NCI-H1105 (cell line): ENCODE results near the gene MSLN.
"Not testable (repeated sequence)": the region's sequence is repeated elsewhere in the genome, so short reads cannot be mapped to it uniquely, and the experiment has no call there.

ENCODE experiments used
- DNase-seq: peaks from one replicate; lab custom pipeline; 2025; lab: John Stamatoyannopoulos, UW

Gene MSLN

DNA sequence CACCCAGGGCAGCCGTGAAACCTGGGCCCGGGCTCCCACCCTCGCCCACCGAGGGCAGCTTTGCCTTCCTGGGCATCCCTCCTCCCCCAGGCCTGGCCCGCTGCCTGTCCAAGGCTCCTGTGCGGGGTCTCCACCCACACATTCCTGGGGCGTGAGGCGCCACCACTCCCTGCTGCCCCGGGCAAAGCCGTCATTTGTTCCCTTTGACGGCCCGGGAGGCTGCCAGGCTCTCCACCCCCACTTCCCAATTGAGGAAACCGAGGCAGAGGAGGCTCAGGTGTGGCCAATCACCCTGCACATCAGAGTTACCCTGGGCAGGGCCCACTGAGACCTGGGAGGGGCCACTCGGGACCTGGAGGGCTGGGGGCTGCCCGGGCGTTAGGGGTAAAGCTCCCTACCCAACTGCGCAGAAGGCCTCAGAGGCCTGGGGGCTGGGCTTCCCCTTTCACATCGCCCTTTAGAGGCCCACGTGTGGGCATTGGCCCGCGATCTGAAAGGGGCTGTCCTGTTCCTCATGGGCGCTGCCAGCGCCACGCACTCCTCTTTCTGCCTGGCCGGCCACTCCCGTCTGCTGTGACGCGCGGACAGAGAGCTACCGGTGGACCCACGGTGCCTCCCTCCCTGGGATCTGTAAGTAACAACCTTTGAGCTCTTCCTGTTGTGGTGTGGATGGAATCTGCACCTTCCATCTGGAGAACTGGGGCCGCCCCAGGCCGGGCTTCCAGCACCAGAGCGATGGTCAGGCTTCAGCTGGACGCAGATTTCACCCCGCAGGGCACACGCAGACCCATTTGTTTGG lies at the start of gene MSLN:
Gene MSLN, plus strand, starts transcription at position 190 of the 799 bp plus-strand sequence. CDS start 1,947 bp downstream, outside the sequence.
- no peak for DNase-seq

DNA sequence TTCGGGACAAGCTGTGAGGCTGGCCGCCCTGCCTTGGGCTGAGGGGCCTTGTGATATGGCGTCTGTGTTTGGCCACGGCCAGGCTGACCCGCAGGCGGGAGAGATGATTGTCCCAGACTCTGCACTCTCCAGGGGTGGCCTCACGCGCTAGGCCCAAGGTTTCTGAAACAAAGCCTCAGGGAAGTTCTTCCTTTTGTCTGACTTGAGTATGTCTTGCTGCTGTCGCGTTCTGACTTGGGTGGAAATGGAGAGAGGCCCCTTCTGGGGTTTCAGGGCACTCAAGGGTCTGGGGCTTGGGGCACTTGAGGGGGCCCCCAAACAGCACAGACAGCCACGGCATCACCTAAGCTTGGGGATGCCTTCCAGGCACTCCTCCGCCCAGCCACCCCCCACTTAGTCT lies 49.5 kb upstream of the MSLN start:
- no peak for DNase-seq

DNA sequence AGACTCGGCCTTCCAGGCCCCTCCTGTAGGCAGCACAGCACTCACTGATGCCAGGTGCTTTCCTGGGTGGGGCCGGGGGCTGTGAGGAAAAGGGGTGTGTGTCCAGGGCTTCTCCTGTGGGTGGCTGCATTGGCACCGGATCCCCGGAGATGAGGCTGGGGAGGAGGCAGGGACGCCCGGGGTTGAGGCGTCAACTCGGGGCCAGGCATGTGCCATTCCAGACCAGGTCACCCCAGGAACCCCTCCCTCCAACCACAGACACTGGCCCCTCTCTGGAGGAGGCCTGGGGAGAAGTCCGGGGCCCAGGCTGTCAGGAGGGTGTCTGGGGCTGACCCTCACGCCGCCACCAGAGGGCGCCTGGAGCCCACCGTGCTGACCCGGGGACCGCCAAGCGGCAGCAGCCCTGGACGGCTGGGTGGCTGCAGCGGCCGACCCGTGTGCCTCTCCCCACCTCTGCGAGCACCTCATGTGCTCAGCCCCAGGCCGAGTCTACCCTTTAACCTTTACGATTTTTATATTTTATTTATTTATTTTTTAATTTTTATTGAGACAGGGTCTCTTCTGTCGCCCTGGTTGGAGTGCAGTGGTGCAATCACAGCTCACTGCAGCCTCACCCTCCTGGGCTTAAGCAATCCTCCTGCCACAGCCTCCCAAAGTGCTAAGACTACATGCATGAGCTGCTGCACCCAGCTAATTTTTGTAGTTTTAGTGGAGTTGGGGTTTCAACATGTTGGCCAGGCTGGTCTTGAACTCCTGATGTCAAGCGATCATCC lies 48.8 kb upstream of the MSLN start:
- peak; percentile 24 for DNase-seq

DNA sequence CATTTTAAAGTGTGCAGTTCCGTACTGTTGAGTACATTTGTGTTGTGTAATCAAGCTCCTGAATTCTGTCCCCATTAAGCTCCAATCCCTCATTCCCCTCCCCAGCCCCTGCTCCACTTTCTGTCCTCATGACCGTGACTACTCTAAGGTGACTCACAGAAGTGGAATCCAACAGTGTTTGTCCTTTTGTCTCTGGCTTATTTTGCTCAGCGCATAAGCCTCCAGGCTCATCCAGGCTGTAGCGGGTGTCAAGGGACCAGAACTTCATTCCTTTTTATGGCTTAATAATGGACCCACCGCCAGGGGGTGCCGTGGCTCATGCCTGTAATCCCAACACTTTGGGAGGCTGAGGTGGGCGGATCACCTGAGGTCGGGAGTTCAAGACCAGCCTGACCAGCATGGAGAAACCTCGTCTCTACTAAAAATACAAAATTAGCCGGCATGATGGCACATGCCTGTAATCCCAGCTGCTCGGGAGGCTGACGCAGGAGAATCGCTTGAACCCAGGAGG lies 47.7 kb upstream of the MSLN start:
- not testable (repeated sequence) for DNase-seq

DNA sequence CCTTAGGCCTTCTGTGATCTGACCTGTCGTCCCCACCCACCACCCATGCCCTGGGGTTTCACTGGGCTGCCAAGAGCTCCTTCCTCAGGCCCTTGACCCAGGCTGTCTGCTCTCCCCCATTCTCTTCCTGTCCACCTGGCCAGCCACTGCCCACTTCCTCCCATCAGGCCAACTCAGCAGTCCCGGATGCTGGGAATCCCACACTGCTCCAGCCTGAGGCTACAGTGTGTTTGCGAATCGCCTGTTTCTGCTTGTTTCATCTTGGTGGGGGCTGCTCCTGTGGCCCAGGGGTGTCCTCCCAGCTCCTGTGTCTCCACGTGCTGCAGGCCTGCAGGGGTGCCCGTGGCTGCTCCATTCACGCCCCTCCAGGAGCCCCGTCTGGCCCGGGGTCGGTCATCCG lies 46.5 kb upstream of the MSLN start:
- no peak for DNase-seq

DNA sequence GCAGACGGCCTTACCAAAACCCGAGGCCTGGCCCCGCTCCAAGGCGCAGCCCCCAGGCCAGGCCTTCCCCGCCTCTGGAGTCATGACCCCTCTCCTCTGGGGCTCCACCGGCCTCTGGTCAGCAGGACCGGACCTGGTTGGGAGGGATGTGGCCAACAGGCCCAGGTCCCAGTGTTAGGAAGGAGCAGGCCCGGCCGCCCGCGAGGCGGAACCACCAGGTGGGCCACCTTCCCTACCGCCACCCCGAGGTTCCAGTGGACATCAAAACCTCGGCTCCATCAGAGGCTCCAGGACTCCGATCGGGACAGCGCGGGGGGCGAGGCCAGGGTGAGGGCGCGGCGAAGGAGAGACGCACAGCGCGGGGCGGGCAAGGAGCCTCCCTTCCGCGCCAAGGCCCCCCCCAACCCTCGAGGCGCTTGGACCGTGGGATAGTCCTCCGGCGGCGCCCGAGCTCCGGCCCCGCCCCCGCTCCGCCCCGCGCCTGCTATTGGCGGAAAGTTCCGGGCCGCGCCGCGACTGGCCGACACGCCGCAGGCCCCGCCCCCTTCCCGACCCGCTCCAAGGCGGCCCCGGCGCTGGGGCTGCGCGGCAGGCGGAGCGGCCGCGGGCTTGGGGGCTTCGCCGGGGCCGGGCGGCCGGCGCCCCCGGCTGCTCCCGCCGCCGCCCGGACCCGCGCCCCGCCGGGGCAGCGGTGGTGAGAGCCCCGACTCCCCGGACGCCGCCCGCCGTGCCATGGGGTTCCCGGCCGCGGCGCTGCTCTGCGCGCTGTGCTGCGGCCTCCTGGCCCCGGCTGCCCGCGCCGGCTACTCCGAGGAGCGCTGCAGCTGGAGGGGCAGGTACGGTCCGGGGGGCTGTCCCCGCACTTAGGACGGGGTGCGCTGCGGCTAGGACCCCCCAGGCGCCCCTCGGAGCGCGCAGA lies 45.7 kb upstream of the MSLN start, which contains the start of gene METRN:
Gene METRN, plus strand, starts transcription at position 561 of the 919 bp plus-strand sequence. Its CDS starts 172 bp downstream, at position 733.
- peak; percentile 41 for DNase-seq

DNA sequence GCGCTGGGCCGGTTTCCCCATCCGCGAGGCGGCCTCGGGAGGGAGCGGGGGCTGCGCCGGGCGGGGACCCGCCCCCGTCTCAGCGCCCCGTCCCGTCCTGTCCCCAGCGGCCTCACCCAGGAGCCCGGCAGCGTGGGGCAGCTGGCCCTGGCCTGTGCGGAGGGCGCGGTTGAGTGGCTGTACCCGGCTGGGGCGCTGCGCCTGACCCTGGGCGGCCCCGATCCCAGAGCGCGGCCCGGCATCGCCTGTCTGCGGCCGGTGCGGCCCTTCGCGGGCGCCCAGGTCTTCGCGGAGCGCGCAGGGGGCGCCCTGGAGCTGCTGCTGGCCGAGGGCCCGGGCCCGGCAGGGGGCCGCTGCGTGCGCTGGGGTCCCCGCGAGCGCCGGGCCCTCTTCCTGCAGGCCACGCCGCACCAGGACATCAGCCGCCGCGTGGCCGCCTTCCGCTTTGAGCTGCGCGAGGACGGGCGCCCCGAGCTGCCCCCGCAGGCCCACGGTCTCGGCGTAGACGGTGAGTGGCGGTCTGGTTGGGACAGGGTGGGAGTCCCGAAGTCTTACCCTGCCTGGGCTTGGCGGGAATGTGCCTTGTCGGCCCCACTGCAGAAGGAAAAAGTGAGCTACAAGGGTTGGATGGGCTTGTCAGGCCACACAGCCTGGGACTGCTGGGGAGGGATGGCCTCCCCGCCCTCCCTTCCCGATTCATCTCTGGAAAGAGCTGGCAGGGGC lies 44.9 kb upstream of the MSLN start:
- DNase-seq = no peak

DNA sequence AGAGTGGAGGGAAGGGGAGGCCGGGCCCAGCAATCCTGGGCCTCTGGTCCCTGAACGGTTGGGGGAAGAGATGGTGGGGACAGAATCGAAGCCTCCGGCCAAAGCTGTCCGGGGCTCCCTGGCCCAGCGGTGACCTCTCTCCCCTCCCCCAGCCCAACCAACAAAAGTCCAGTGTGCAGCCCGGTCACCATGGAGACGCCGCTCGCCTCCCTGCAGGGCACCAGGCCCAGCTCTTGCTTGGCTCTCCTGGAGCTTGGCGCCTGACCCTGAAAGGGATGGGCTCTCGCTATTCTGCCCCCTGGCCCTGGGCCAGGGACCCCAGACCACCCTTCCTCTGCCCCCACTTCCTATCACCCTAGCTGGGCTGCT lies 44.4 kb upstream of the MSLN start:
- DNase-seq = no peak

DNA sequence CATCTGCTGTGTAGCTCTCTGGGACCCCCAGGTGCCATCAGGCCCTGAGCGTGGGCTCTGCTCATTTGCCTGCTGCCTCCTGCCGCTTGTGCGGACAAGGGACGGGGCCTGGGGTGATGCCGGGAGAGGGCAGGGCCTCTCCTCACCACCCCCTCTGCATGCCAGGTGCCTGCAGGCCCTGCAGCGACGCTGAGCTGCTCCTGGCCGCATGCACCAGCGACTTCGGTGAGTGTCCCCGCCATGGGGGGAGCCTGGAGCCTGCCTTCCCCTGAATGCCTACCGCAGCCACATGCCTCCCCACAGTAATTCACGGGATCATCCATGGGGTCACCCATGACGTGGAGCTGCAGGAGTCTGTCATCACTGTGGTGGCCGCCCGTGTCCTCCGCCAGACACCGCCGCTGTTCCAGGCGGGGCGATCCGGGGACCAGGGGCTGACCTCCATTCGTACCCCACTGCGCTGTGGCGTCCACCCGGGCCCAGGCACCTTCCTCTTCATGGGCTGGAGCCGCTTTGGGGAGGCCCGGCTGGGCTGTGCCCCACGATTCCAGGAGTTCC lies 43.7 kb upstream of the MSLN start:
- no peak for DNase-seq

DNA sequence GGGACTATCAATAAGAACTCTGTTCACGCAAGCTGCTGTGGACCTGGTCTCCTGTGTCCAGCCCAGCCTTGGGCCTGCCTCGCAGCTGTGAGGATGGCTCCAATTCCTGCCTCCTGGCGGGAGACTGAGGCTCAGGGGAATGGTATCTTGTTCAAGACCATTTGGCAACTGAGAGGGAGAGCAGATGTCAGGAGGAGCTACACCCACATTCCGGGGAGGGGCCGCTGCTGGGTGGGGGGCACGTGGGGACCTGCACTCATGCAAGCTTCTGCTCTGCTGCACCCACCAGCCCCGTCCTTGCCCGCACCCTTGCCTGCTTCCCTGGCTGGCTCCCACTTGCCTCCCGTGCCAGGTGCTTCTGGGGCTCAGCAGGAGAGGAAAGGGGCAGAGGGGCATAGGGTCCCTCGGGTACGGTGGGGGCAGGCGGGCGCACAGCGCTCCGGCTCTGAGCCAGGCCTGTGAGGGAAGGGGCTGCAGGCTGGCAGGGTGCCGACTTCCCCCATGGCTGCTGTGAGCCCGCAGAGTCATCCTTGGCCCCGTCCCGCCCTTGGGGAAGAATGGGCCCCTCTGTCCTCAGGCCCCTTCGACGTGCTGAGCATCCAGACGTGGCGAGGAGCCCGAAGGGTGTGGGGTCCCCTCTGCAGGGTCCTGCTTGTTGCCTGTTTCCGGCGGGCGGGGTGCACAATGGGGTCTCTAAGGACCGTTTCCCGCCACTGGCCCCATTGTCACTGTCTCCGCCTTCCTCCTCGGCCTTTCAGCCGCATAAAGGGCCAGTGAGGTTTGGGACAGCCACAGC lies 42.9 kb upstream of the MSLN start:
- no peak for DNase-seq

DNA sequence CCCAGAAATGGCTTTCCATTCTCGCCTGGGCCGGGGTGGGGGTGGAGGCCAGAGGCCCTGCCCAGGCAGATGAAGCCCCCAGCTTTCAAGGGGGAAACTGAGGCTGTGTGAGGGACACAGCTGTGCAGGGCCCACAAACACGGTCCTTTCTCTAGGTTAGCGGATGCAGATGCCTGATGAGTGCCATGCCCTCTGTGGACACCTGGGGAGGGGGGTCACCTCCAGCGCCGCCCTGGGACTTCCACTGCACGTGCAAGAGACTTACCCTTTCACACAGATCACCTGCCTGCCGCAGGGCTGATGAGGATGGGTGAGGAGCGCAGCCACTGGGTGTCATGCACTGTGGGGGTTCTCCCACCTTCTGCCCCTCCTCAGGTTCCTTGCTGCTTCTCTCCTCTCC lies 42.1 kb upstream of the MSLN start:
- no peak for DNase-seq

DNA sequence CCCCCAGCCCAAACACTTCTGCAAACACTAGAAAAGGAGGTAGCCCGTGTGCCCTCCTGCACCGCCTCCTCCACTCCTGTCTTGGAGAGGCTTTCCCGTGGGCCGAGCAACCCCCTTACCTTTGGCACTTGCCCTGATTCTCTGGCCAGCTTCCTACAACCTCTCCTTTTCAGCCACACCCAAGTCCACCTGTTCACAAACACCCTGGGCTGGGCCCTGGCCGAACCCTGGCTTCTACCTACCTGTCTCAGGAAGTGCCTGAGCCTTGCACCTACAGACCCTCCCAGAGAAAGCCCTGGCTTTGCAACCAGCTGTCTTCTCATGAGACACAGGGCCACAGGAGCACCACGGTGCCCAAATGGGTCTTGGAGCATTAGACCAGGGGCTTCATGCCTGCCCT lies 41.6 kb upstream of the MSLN start:
- no peak for DNase-seq

DNA sequence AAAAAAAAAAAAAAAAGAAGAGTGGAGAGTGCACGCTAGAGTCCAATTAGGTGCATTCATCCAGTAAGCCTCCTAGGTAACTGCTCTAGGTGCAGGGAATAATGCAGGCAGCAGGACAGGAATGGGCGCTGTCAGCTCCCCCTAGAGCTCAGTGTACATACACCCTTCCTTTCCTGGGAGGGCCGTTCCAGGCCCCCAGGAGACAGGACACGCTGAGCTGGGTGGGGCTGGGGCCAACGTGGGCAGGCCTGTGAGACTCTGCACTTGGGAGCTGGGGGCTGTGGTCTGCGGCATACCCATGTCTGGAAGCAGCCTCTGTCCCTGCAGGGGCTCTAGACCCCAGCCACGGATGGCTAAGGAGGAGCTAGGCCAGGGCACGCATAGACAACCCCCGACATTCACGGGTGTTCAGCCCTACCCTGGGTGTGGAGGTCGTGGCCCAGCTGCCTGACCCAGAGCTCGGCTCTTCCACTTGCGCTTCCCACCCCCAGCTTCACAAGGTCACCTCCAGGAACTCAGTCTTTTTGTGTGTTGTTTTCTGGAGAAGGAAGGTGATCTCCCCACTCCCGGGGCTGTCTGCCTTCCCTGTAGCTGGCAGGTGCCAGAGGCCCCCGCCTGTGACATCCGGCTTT lies 40.6 kb upstream of the MSLN start:
- DNase-seq = no peak

DNA sequence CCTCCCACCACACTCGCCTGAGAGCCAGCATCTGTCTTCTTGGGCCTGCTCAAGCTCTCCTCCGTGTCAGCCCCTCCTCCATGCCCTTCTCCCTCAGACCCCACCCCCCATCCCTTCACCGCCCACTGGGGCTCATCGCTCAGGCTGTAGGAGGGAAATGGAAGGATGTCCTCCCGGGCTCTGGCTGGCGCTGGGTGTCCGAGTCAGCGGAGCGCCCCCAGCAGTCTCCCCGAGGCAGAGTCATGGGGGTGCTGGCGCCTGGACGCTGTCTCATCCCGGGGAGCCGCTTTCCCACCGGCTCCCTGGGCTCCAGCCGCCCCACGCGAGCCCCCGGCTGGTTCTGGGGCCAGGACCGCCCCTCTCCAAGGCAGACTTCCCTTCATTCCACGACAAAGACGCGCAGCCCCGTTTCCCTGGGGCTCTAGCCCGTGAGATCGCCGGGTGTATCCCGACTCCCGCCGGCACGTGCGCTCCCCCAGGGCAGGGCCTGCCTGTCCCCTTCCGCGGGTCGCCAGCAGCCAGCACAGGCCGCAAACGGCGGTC lies 40.0 kb upstream of the MSLN start:
- no peak for DNase-seq

DNA sequence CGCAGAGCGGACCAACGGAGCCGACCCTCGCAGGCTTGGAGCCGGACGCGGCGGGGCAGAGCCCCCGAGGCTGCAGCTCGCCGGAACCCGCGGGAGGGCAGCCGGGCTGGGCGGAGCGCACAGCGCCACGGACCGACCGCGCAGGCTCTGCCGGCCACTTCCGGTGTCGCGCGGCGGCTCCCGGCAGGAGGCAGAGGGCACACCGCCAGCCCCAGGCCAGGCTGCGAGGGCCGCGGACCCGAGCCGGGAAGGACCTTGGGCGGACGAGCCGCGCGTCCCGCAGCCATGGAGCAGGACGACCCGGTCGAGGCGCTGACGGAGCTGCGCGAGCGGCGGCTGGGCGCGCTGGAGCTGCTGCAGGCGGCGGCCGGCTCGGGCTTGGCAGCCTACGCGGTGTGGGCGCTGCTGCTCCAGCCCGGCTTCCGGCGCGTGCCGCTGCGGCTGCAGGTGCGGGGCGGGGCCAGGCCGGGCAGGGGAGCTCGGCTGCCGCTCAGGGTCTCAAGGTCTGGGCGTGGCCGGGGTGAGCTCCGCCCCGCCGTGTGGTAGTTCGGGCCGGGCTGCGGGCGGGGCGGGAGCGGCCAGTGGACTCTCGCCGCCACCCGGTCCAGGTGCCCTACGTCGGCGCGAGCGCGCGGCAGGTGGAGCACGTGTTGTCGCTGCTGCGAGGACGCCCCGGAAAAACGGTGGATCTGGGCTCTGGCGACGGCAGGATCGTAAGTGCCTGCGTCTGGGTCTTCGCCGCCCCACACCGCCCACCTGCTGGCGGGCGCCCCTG lies 39.4 kb upstream of the MSLN start, which contains the start of gene ANTKMT:
Gene ANTKMT, plus strand, starts transcription at position 157 of the 775 bp plus-strand sequence. Its CDS starts 129 bp downstream, at position 286.
- peak; percentile 57 for DNase-seq

DNA sequence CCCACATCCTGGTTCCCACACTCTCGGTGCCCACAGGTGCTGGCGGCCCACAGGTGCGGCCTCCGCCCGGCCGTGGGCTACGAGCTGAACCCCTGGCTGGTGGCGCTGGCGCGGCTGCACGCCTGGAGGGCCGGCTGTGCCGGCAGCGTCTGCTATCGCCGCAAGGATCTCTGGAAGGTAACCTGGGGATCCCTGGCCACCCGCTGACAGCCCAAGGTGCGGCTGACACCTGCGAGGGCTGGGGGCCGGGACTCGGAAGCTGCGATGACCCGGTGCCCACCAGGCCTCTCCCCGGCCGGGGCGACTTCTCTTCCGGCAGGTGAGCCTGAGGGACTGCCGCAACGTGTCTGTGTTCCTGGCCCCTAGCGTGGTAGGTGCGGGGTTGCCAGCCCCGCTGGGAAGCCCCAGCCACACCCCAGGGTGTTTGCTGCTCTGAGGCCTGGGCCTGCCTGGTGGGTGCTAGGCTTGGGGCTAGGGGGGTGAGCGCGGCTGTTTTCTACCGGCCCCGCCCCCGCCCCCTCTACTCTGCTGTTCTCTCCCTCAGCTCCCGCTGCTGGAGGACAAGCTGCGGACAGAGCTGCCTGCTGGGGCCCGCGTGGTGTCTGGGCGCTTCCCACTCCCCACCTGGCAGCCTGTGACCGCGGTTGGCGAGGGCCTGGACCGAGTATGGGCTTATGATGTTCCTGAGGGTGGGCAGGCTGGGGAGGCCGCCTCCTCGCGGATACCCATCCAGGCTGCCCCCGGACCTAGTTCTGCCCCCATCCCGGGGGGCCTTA lies 38.6 kb upstream of the MSLN start:
- no peak for DNase-seq

DNA sequence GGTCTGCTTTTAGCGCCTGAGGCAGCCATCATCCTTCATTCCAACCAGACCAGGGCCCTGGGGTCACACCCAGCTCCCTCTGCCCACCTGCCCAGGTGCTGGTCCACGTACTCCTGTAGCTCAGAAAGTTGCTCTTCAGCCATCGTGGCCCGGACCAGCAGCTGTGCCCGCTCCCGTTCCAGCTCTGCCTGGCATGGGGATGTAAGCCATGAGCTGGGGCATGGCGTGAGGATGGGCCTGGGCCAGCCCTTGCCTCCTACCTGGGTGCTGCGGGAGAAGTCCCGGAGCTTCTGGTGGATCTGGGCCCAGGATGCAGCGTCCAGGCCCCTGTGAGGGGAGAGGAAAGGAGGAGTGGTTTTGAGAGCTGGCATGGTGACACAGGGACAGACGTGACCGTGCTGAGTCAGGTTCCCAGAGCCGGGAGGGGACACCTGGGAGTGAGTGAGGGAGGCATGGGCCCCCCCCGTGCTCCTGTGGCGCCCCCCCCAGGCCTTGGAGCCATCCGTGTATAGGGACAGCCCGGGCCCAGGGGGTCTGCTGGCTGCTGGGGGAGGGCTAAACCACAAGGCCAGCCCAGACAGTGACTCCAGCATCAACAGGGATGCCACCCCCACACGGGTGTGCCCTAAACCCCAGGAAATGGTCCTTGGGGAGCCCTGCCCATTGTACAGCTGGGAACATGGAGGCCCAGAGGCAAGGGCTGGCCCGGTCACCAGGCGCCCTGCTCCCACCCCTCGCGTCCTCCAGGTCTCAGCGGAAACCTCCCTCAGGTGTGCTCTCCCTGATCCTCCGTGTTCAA lies 37.5 kb upstream of the MSLN start:
- no peak for DNase-seq
